ENCODE data around the gene UBE2Q1. TPM values are rescaled to one million over a fixed set of nuclear protein-coding genes. Genes with fewer than 3 reads are reported as not detected.

UBE2Q1 gene
- total and polyA plus RNA-seq, 8 donors, result 20.4 to 137 (median 28.5) TPM

GRCh38 chr1:154519591-154519991 is 38.9 kb downstream of the UBE2Q1 start:
- Histone ChIP-seq H3K4me3 (no peak overlapping the region), H3K36me3 (no peaks in the 10 kb centered on the region), H3K27me3 (peaks cover 0 to 10% (median 0%) of the 10 kb centered on the region in 3 donors), H3K9me3 (no peaks in the 10 kb centered on the region), H3K4me1 (peaks cover 0 to 9% (median 2%) of the 10 kb centered on the region in 4 donors), H3K27ac (no peak overlapping the region)
- 61 to 70% (median 65%) methylated on average over 9 of the region's 9 CpGs for WGBS, 5 donors
- DNase-seq, result no peak
- intact Hi-C loops (cut with DNase I; ENCODE audit: low total_unique reads), result no loop called here
- no peak for TF ChIP-seq POLR2A (IDR thresholded peaks at IDR 0.05)
- TF ChIP-seq EP300 (IDR thresholded peaks at IDR 0.05), result no peak
- no peak for TF ChIP-seq POLR2AphosphoS5 (IDR thresholded peaks at IDR 0.05)
- no peak for TF ChIP-seq CTCF (IDR thresholded peaks at IDR 0.05)

- Histone ChIP-seq H3K36me3 (no peaks in the 10 kb centered on the region), H3K27ac (no peak overlapping the region), H3K9me3 (no peaks in the 10 kb centered on the region), H3K4me3 (no peak overlapping the region), H3K27me3 (peaks cover 0 to 5% (median 0%) of the 10 kb centered on the region in 3 donors), H3K4me1 (peaks cover 0 to 9% (median 2%) of the 10 kb centered on the region in 4 donors)
- no peak for TF ChIP-seq POLR2AphosphoS5 (IDR thresholded peaks at IDR 0.05)
- TF ChIP-seq POLR2A (IDR thresholded peaks at IDR 0.05), result no peak
- TF ChIP-seq CTCF (IDR thresholded peaks at IDR 0.05), result no peak
- TF ChIP-seq EP300 (IDR thresholded peaks at IDR 0.05), result no peak
- intact Hi-C loops (cut with DNase I; ENCODE audit: low total_unique reads), result no loop called here
- WGBS, 5 donors, result 88 to 96% (median 92%) methylated on average over 11 of the region's 11 CpGs
- DNase-seq, result no peak
Observed at GRCh38 chr1:154517661-154518060, 40.8 kb downstream of the UBE2Q1 start.

- TF ChIP-seq POLR2A (IDR thresholded peaks at IDR 0.05), result no peak
- TF ChIP-seq CTCF (IDR thresholded peaks at IDR 0.05), result no peak
- no peaks in the 10 kb centered on the region for H3K36me3 ChIP-seq
- 72 to 80% (median 76%) methylated on average over 7 of the region's 7 CpGs for WGBS, 5 donors
- H3K9me3 ChIP-seq, result no peaks in the 10 kb centered on the region
- no peak for DNase-seq
- intact Hi-C loops (cut with DNase I; ENCODE audit: low total_unique reads), result no loop called here
- H3K4me3 ChIP-seq, result no peak overlapping the region
- no peaks in the 10 kb centered on the region for H3K4me1 ChIP-seq
- H3K27me3 ChIP-seq, result peaks cover 0 to 13% (median 0%) of the 10 kb centered on the region in 3 donors
- no peak overlapping the region for H3K27ac ChIP-seq
Observed at GRCh38 chr1:154514066-154514553, 44.4 kb downstream of the UBE2Q1 start.

- 84 to 93% (median 90%) methylated on average over 3 of the region's 3 CpGs for WGBS, 5 donors
- peaks cover 0 to 13% (median 0%) of the 10 kb centered on the region in 3 donors for H3K27me3 ChIP-seq
- H3K9me3 ChIP-seq, result no peaks in the 10 kb centered on the region
- H3K4me1 ChIP-seq, result no peaks in the 10 kb centered on the region
- no peak overlapping the region for H3K4me3 ChIP-seq
- no peak for TF ChIP-seq POLR2A (IDR thresholded peaks at IDR 0.05)
- TF ChIP-seq CTCF (IDR thresholded peaks at IDR 0.05), result no peak
- no peak for TF ChIP-seq POLR2AphosphoS5 (IDR thresholded peaks at IDR 0.05)
- TF ChIP-seq EP300 (IDR thresholded peaks at IDR 0.05), result no peak
- no peak overlapping the region for H3K27ac ChIP-seq
- H3K36me3 ChIP-seq, result no peaks in the 10 kb centered on the region
- no peak for DNase-seq
- intact Hi-C loops (cut with DNase I; ENCODE audit: low total_unique reads), result no loop called here
Observed at GRCh38 chr1:154512760-154513159, 45.7 kb downstream of the UBE2Q1 start.
